ENCODE data around the gene LIPC. TPM values are rescaled to one million over a fixed set of nuclear protein-coding genes. Genes with fewer than 3 reads are reported as not detected.

The LIPC gene
- total RNA-seq, 1 donor from 2014 or later: not detected

- Mint-ChIP-seq H3K9me3 (ENCODE audit: unreplicated experiment) (no peaks in the 10 kb centered on the region), H3K27me3 (ENCODE audit: unreplicated experiment) (no peaks in the 10 kb centered on the region), H3K4me3 (ENCODE audit: unreplicated experiment) (no peak overlapping the region), H3K4me1 (ENCODE audit: unreplicated experiment) (peaks cover 28% of the 10 kb centered on the region), H3K27ac (ENCODE audit: unreplicated experiment) (no peak overlapping the region), H3K36me3 (ENCODE audit: unreplicated experiment) (no peaks in the 10 kb centered on the region)
- TF ChIP-seq, protein P1, sequence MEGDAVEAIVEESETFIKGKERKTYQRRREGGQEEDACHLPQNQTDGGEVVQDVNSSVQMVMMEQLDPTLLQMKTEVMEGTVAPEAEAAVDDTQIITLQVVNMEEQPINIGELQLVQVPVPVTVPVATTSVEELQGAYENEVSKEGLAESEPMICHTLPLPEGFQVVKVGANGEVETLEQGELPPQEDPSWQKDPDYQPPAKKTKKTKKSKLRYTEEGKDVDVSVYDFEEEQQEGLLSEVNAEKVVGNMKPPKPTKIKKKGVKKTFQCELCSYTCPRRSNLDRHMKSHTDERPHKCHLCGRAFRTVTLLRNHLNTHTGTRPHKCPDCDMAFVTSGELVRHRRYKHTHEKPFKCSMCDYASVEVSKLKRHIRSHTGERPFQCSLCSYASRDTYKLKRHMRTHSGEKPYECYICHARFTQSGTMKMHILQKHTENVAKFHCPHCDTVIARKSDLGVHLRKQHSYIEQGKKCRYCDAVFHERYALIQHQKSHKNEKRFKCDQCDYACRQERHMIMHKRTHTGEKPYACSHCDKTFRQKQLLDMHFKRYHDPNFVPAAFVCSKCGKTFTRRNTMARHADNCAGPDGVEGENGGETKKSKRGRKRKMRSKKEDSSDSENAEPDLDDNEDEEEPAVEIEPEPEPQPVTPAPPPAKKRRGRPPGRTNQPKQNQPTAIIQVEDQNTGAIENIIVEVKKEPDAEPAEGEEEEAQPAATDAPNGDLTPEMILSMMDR (IDR thresholded peaks at IDR 0.05): no peak
- DNase-seq (ENCODE audit: extremely low spot score, unreplicated experiment): no peak
Observed at GRCh38 chr15:58501636-58502188, 69.9 kb downstream of the LIPC start.

- H3K9me3 Mint-ChIP-seq (ENCODE audit: unreplicated experiment): peaks cover 6% of the 10 kb centered on the region
Observed at GRCh38 chr15:58503139-58504027, 71.6 kb downstream of the LIPC start.

GRCh38 chr15:58504674-58505234 lies 73.0 kb downstream of the LIPC start:
- TF ChIP-seq, protein P1 (IDR thresholded peaks at IDR 0.05): no peak
- peaks cover 13% of the 10 kb centered on the region for H3K4me1 Mint-ChIP-seq (ENCODE audit: unreplicated experiment)
- H3K36me3 Mint-ChIP-seq (ENCODE audit: unreplicated experiment): no peaks in the 10 kb centered on the region
- H3K27ac Mint-ChIP-seq (ENCODE audit: unreplicated experiment): no peak overlapping the region
- peaks cover 6% of the 10 kb centered on the region for H3K9me3 Mint-ChIP-seq (ENCODE audit: unreplicated experiment)
- peaks cover 7% of the 10 kb centered on the region for H3K27me3 Mint-ChIP-seq (ENCODE audit: unreplicated experiment)
- no peak overlapping the region for H3K4me3 Mint-ChIP-seq (ENCODE audit: unreplicated experiment)
- no peak for DNase-seq (ENCODE audit: extremely low spot score, unreplicated experiment)

More at GRCh38 chr15:58503139-58504027, 71.6 kb downstream of the LIPC start:
- H3K27ac Mint-ChIP-seq (ENCODE audit: unreplicated experiment): no peak overlapping the region
- TF ChIP-seq, protein P1 (IDR thresholded peaks at IDR 0.05): no peak
- peaks cover 27% of the 10 kb centered on the region for H3K4me1 Mint-ChIP-seq (ENCODE audit: unreplicated experiment)
- no peak overlapping the region for H3K4me3 Mint-ChIP-seq (ENCODE audit: unreplicated experiment)
- no peaks in the 10 kb centered on the region for H3K36me3 Mint-ChIP-seq (ENCODE audit: unreplicated experiment)
- no peak for DNase-seq (ENCODE audit: extremely low spot score, unreplicated experiment)
- H3K27me3 Mint-ChIP-seq (ENCODE audit: unreplicated experiment): peaks cover 5% of the 10 kb centered on the region

DNA sequence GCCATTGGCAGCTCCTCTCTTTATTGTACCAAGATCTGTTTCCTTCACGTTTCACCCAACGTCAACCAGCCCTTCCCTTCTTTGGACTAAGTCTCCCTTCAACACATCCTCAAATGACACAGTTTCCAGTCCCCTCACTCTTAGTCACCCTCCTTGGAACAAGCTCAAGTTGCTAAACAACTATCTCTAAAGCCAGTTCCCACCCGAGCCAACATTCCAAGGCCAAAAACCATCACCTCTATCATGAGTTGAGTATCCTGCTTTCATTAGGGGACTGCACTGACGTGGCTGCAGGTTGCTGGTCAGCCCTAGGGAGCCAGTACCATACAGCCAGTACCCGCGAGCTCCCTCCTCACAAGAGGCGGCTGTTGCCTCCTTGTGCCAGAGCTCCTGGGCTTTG lies 73.8 kb downstream of the LIPC start:
- TF ChIP-seq, protein P1 (IDR thresholded peaks at IDR 0.05): no peak
- Mint-ChIP-seq H3K27me3 (ENCODE audit: unreplicated experiment) (peaks cover 7% of the 10 kb centered on the region), H3K4me1 (ENCODE audit: unreplicated experiment) (peaks cover 12% of the 10 kb centered on the region), H3K9me3 (ENCODE audit: unreplicated experiment) (peaks cover 6% of the 10 kb centered on the region), H3K4me3 (ENCODE audit: unreplicated experiment) (no peak overlapping the region), H3K27ac (ENCODE audit: unreplicated experiment) (no peak overlapping the region), H3K36me3 (ENCODE audit: unreplicated experiment) (no peaks in the 10 kb centered on the region)
- DNase-seq (ENCODE audit: extremely low spot score, unreplicated experiment): no peak

DNA sequence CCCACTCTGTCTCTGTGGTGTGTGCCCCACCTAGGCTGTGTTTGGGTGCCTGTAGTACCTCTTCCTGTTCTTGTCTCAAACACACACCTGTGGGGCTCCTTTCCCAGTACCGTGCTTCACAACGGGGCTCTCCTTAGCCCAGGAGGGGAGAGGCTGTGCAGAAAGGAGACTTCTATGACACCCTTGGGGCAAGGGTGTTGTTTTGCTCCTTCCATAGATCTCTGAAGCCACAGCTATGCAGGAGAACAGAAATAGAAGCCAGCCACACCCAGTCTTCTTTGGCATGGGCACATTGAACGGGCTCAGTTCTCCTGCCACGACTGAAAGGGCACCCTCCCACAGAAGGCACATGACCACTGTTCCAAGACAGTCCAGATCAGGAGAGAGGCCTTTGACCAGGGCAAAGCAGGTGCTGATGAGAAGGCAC lies 74.3 kb downstream of the LIPC start:
- DNase-seq (ENCODE audit: extremely low spot score, unreplicated experiment): no peak
- H3K27ac Mint-ChIP-seq (ENCODE audit: unreplicated experiment): no peak overlapping the region
- H3K36me3 Mint-ChIP-seq (ENCODE audit: unreplicated experiment): no peaks in the 10 kb centered on the region
- TF ChIP-seq, protein P1 (IDR thresholded peaks at IDR 0.05): no peak
- H3K4me3 Mint-ChIP-seq (ENCODE audit: unreplicated experiment): no peak overlapping the region
- H3K27me3 Mint-ChIP-seq (ENCODE audit: unreplicated experiment): peaks cover 7% of the 10 kb centered on the region
- peaks cover 12% of the 10 kb centered on the region for H3K4me1 Mint-ChIP-seq (ENCODE audit: unreplicated experiment)
- peaks cover 6% of the 10 kb centered on the region for H3K9me3 Mint-ChIP-seq (ENCODE audit: unreplicated experiment)
